Activated T-helper 2 cell treated with anti-CD3 and anti-CD28 coated beads, Interferon-gamma antibody, Interleukin-2, Interleukin-4, amounts not matched to agents 10 μg/mL and 5 μg/mL and 100 μg/mL, durations not matched to agents 14 hours and 24 hours and 36 hours (primary cell): ENCODE data around the gene P2RY8. TPM values are rescaled to one million over a fixed set of nuclear protein-coding genes. Genes with fewer than 3 reads are reported as not detected.
"Not testable (repeated sequence)": the region's sequence is repeated elsewhere in the genome, so short reads cannot be mapped to it uniquely, and the experiment has no call there.

Experiments used
- DNase-seq: peaks from one replicate; pipeline ENCODE4 v3.0.0; 2021; ENCODE audit warnings: low spot score
- H3K27ac Mint-ChIP-seq: one replicate; pipeline ENCODE4 v1.8.0; 2021; ENCODE audit warnings: mixed read lengths
- H3K27me3 Mint-ChIP-seq: one replicate; pipeline ENCODE4 v1.8.0; 2021; ENCODE audit warnings: low read depth, mixed read lengths
- H3K36me3 Mint-ChIP-seq: one replicate; pipeline ENCODE4 v1.8.0; 2021; ENCODE audit warnings: low read depth, mixed read lengths
- H3K4me1 Mint-ChIP-seq: one replicate; pipeline ENCODE4 v1.8.0; 2021; ENCODE audit warnings: low read depth, mixed read lengths
- H3K4me3 Mint-ChIP-seq: one replicate; pipeline ENCODE4 v1.8.0; 2021; ENCODE audit warnings: low read depth, mild to moderate bottlenecking, moderate library complexity, mixed read lengths
- H3K9me3 Mint-ChIP-seq: one replicate; pipeline ENCODE4 v1.8.0; 2021; ENCODE audit warnings: mixed read lengths
- intact Hi-C: fragments of 100-400 bp; cut with micrococcal nuclease; formaldehyde crosslinking; loops from one replicate; pipeline ENCODE4 v1.15.1; 2023
- total RNA-seq: library from RNA; stranded (reverse); gene quantifications from 2 replicates; pipeline ENCODE4 v1.2.3, GENCODE V29; 2022

P2RY8 gene
- total RNA-seq, 1 donor from 2014 or later, result 34.5 TPM

GRCh38 chrX:1433646-1434357 is 103.2 kb downstream of the P2RY8 start:
- no peak overlapping the region for H3K27ac Mint-ChIP-seq
- DNase-seq, result no peak
- H3K27me3 Mint-ChIP-seq, result no peaks in the 10 kb centered on the region
- peaks cover 50% of the 10 kb centered on the region for H3K36me3 Mint-ChIP-seq
- no peaks in the 10 kb centered on the region for H3K4me1 Mint-ChIP-seq
- no peak overlapping the region for H3K4me3 Mint-ChIP-seq
- no peaks in the 10 kb centered on the region for H3K9me3 Mint-ChIP-seq
- intact Hi-C loops, result no loop called here

DNA sequence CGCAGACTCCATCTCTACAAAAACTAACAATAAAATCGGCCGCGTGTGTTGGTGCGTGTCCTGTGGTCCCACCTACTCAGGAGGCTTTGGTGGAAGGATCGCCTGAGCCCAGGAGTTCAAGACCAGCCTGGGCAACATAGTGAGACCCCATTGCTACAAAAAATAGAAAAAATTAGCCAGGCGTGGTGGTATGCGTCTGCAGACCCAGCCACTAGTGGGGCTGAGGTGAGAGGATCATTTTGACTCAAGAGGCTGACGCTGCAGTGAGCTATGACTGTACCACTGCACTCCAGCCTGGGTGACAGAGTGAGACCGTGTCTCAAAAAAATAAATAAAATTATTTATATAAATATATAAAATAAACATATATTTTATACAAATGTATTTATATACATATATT is 106.5 kb downstream of the P2RY8 start:
- no peaks in the 10 kb centered on the region for H3K27me3 Mint-ChIP-seq
- H3K27ac Mint-ChIP-seq, result no peak overlapping the region
- H3K4me1 Mint-ChIP-seq, result no peaks in the 10 kb centered on the region
- no peak overlapping the region for H3K4me3 Mint-ChIP-seq
- H3K9me3 Mint-ChIP-seq, result no peaks in the 10 kb centered on the region
- no peak for DNase-seq
- H3K36me3 Mint-ChIP-seq, result peaks cover 42% of the 10 kb centered on the region
- intact Hi-C loops, result no loop called here

DNA sequence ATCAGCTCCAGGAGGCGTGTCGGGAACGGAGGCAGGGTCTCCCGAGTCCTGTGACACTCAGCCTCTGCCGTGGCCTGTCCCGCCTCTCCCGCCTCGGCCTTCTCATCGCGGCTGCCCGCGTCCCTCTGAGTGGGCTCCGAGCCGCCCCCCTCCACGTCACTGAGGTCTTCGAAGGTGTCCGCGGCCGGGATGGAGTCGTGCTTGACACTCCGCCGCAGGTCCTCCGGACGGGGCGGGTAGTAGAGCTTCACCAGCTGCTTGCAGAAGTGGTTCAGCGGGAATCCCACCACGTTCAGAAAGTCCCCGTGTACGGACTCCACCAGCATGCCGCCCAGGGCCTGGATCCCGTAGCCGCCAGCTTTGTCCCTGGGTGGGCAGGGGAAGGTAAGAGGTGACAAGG is 109.2 kb downstream of the P2RY8 start:
- no peaks in the 10 kb centered on the region for H3K27me3 Mint-ChIP-seq
- H3K4me1 Mint-ChIP-seq, result no peaks in the 10 kb centered on the region
- no peak overlapping the region for H3K27ac Mint-ChIP-seq
- H3K9me3 Mint-ChIP-seq, result peaks cover 21% of the 10 kb centered on the region
- no peak overlapping the region for H3K4me3 Mint-ChIP-seq
- H3K36me3 Mint-ChIP-seq, result peaks cover 58% of the 10 kb centered on the region
- intact Hi-C loops, result no loop called here
- no peak for DNase-seq

DNA sequence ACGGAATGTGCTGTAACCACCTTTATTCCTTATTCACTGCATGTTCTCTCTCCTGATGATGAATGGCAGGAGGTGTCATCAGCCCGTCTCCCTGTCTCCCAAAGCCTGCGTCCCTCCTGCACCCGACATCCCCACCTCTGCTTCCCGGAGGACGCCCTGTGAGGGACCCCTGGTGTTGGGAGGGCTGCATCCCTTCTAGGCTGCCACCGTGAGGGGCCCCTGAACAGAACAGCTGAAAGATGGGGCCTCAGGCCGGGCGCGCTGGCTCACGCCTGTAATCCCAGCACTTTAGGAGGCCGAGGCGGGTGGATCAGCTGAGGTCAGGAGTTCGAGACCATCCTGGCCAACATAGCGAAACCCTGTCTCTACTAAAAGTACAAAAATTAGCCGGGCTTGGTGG is 110.7 kb downstream of the P2RY8 start:
- peaks cover 67% of the 10 kb centered on the region for H3K36me3 Mint-ChIP-seq

GRCh38 chrX:1425381-1425780 is 111.6 kb downstream of the P2RY8 start:
- H3K9me3 Mint-ChIP-seq, result peaks cover 34% of the 10 kb centered on the region
- no peak overlapping the region for H3K4me3 Mint-ChIP-seq
- no peaks in the 10 kb centered on the region for H3K27me3 Mint-ChIP-seq
- H3K36me3 Mint-ChIP-seq, result peaks cover 75% of the 10 kb centered on the region
- no peaks in the 10 kb centered on the region for H3K4me1 Mint-ChIP-seq
- DNase-seq, result no peak
- intact Hi-C loops, result no loop called here
- H3K27ac Mint-ChIP-seq, result no peak overlapping the region

More for the DNA sequence above, 110.7 kb downstream of the P2RY8 start:
- intact Hi-C loops, H3K4me3 Mint-ChIP-seq, DNase-seq, H3K4me1 Mint-ChIP-seq, H3K27me3 Mint-ChIP-seq, H3K27ac Mint-ChIP-seq: not testable (repeated sequence)
- peaks cover 34% of the 10 kb centered on the region for H3K9me3 Mint-ChIP-seq

- no peak for DNase-seq
- Mint-ChIP-seq H3K27me3 (no peaks in the 10 kb centered on the region), H3K4me3 (no peak overlapping the region), H3K4me1 (no peaks in the 10 kb centered on the region), H3K27ac (no peak overlapping the region), H3K36me3 (peaks cover 78% of the 10 kb centered on the region), H3K9me3 (peaks cover 34% of the 10 kb centered on the region)
- intact Hi-C loops, result no loop called here
Measured at GRCh38 chrX:1424147-1424851, 112.7 kb downstream of the P2RY8 start.

DNA sequence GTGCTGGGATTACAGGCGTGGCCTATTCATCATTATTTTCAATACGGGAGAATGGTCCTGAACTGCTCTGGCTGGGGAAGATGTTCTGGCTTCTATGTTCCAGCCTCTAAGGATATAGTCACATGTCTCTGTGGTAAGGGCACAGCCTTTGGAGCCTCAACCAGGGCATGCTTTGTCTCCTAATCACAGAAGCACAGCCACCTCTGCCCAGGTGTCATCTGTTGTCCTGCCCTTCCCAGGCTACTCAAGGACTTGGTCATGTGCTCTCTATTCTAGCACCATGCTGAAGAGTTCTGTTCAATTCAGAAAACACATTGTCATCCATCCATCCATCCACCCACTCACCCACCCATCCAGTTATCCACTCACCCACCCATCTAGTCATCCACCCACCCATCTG is 113.8 kb downstream of the P2RY8 start:
- H3K4me1 Mint-ChIP-seq, result no peaks in the 10 kb centered on the region

GRCh38 chrX:1422135-1422465 is 114.9 kb downstream of the P2RY8 start:
- peaks cover 34% of the 10 kb centered on the region for H3K9me3 Mint-ChIP-seq
- DNase-seq, result no peak
- H3K36me3 Mint-ChIP-seq, result peaks cover 73% of the 10 kb centered on the region
- H3K27me3 Mint-ChIP-seq, result no peaks in the 10 kb centered on the region
- no peak overlapping the region for H3K27ac Mint-ChIP-seq
- intact Hi-C loops, result no loop called here
- no peak overlapping the region for H3K4me3 Mint-ChIP-seq
- H3K4me1 Mint-ChIP-seq, result no peaks in the 10 kb centered on the region

More for the DNA sequence above, 113.8 kb downstream of the P2RY8 start:
- no peaks in the 10 kb centered on the region for H3K27me3 Mint-ChIP-seq
- DNase-seq, result no peak
- no peak overlapping the region for H3K27ac Mint-ChIP-seq
- peaks cover 34% of the 10 kb centered on the region for H3K9me3 Mint-ChIP-seq
- peaks cover 78% of the 10 kb centered on the region for H3K36me3 Mint-ChIP-seq
- H3K4me3 Mint-ChIP-seq, result no peak overlapping the region
- intact Hi-C loops, result no loop called here

DNA sequence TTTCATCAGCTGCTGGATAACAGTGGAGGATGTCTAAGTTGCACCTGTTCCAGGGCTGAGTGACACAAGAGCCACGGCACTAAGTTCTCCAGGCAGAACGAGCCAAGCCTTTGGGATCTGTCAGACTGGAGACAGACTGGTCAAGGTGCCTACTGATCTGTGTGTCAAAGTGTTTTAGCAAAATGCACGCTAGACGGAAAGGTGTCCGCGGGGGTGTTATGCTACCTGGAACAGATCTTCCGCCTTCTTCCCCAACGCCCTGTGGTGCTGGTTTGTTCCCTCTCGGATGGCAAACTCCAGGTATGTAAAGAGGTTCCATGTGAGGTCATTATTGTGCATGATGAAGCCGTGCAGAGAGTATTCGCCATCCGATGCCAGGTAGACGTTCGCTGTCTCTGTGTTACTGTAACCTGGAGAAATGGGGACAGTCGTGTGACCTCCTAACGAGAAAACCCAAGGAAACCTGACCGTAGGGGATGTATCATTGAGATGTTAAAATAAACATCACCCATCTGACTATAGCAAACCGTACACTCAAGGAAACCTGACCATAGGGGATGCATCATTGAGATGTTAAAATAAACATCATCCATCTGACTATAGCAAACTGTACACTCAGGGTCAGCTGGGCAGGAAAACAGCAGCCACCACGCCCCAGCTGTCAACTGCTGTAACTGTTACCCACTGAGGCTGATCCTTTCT is 115.4 kb downstream of the P2RY8 start:
- H3K36me3 Mint-ChIP-seq, result peaks cover 68% of the 10 kb centered on the region
- no peak overlapping the region for H3K27ac Mint-ChIP-seq
- DNase-seq, result no peak
- peaks cover 34% of the 10 kb centered on the region for H3K9me3 Mint-ChIP-seq
- H3K27me3 Mint-ChIP-seq, result no peaks in the 10 kb centered on the region
- H3K4me3 Mint-ChIP-seq, result no peak overlapping the region
- intact Hi-C loops, result no loop called here
- H3K4me1 Mint-ChIP-seq, result no peaks in the 10 kb centered on the region

DNA sequence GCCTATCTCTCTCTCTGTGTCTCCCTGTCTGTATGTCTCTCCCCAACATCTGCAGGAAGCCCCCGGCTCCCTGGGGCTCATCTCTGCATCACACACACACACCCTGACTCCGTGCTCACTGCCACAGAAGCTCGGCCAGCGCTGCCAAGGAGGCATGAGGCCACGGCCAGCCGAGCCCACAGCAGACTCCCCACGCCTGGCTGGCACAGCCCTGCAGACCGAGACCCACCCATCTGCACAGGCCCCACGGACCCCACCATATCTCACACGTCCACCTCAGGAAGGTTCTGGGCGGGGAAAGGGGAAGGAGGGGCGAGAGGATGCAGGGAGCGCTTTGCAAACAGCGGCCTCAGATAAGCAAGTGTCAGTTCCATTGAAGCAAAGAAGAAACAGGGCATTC is 116.6 kb downstream of the P2RY8 start:
- H3K4me3 Mint-ChIP-seq, result no peak overlapping the region
- peaks cover 34% of the 10 kb centered on the region for H3K9me3 Mint-ChIP-seq
- H3K36me3 Mint-ChIP-seq, result peaks cover 57% of the 10 kb centered on the region
- no peaks in the 10 kb centered on the region for H3K27me3 Mint-ChIP-seq
- no peak overlapping the region for H3K27ac Mint-ChIP-seq
- intact Hi-C loops, result no loop called here
- no peak for DNase-seq
- H3K4me1 Mint-ChIP-seq, result no peaks in the 10 kb centered on the region

DNA sequence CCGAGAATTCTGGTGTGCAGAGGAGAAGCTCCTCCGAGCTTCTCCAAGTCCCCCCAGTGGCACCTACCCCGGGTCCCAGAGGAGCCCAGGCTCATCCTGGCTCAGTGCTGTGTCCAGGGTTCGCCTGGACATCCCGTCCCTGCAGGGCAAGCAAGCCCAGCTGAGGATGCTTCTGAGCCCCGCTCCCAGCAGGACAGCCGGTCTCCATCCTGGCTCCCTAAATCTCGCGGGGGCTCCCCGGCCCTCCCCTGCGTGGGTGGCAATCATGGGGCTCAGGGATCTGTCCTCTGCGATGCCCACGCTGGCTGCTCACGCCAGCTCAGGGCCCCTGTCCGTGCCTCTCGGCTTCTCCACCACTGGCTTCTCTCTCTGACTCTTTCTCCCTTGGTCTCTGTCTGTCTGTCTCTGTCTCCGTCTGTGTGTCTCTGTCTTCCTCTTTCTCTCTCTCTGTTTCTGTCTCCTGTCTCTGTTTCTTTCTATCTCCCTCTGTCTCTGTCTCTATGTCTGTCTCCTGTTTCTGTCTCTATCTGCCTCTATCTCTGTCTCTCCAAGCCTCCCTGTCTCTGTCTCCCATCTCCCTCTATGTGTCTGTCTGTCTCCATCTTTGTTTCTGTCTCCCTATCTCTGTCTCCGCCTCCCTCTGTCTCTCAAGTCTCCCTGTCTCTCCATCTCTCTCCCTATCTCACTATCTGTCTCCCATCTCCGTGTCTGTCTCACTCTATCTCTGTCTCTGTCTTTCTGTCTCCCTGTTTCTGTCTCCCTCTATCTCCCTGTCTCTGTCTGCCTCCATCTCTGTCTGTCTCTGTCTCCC is 117.2 kb downstream of the P2RY8 start:
- Mint-ChIP-seq H3K4me3 (no peak overlapping the region), H3K27me3 (no peaks in the 10 kb centered on the region), H3K9me3 (peaks cover 30% of the 10 kb centered on the region), H3K4me1 (no peaks in the 10 kb centered on the region), H3K36me3 (peaks cover 51% of the 10 kb centered on the region), H3K27ac (peak overlapping the region; percentile 10)
- intact Hi-C loops, result no loop called here
- DNase-seq, result no peak

- intact Hi-C loops, result no loop called here
- no peak overlapping the region for H3K27ac Mint-ChIP-seq
- H3K9me3 Mint-ChIP-seq, result peaks cover 23% of the 10 kb centered on the region
- H3K4me1 Mint-ChIP-seq, result no peaks in the 10 kb centered on the region
- H3K36me3 Mint-ChIP-seq, result peaks cover 47% of the 10 kb centered on the region
- no peak overlapping the region for H3K4me3 Mint-ChIP-seq
- no peak for DNase-seq
- no peaks in the 10 kb centered on the region for H3K27me3 Mint-ChIP-seq
Measured at GRCh38 chrX:1418901-1419544, 118.0 kb downstream of the P2RY8 start.
